PC-3 (cell line): ENCODE measurements around the gene SAP30BP.

Experiments
- EZH2 ChIP-seq: fragments of 300-600 bp; sonication (generic); IDR thresholded peaks from one replicate; pipeline ENCODE4 v1.6.1; 2017; ENCODE audit warnings: antibody characterized with exemption, mild to moderate bottlenecking, low read length; ENCODE audit not compliant: unreplicated experiment
- EZH2phosphoT487 ChIP-seq: fragments of 300-600 bp; sonication (generic); IDR thresholded peaks from 2 replicates; pipeline ENCODE4 v1.6.1; 2018; ENCODE audit warnings: mild to moderate bottlenecking, antibody characterized with exemption, low read length, borderline replicate concordance
- TF ChIP-seq, protein P1 (sequence below): fragments of 300-600 bp; sonication (generic); conservative IDR thresholded peaks from 2 replicates; pipeline ENCODE4 v1.5.1; 2017; ENCODE audit warnings: antibody characterized with exemption, low read depth, mild to moderate bottlenecking, low read length

DNA sequence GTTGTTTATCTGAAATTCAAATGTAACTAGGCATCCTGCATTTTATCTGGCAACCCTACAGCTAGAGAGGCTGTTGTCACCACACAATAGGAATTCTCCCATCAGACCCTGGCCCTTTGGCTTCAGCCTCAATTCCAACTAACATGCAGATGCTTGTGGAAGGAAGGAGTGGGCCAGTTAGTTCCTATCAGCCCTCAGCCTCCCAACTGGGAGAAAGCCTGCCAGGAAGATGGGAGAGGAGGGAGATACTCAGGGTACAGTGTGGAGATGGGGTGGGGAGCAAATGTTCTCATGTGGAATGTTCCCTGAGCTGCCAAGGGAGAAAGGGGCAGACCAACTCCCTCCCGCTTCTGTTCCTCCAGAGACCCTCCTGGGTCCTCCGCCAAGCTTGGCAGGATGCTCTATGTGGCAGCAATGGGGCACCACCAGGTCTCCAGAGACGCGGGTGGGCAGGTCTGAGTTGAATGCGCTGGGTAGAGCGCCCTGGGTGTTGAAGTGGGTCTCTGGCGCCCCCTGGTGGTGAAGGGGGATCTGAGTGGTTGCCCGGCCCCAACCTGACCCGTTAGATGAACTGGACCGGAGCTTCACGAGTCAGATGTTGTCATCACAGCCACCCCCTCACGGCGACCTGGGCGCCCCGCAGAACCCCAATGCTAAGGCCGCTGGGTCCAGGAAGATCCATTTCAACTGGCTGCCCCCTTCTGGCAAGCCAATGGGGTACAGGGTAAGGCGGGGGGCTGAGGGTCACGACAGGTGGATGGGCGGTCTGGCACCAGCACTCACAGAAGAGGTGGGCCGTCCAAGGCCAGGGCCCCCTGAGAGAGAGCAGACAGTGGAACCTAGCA is 82.6 kb downstream of the SAP30BP start:
- TF ChIP-seq, protein P1, sequence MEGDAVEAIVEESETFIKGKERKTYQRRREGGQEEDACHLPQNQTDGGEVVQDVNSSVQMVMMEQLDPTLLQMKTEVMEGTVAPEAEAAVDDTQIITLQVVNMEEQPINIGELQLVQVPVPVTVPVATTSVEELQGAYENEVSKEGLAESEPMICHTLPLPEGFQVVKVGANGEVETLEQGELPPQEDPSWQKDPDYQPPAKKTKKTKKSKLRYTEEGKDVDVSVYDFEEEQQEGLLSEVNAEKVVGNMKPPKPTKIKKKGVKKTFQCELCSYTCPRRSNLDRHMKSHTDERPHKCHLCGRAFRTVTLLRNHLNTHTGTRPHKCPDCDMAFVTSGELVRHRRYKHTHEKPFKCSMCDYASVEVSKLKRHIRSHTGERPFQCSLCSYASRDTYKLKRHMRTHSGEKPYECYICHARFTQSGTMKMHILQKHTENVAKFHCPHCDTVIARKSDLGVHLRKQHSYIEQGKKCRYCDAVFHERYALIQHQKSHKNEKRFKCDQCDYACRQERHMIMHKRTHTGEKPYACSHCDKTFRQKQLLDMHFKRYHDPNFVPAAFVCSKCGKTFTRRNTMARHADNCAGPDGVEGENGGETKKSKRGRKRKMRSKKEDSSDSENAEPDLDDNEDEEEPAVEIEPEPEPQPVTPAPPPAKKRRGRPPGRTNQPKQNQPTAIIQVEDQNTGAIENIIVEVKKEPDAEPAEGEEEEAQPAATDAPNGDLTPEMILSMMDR = peak; percentile 98
- TF ChIP-seq EZH2 = no peak
- no peak for TF ChIP-seq EZH2phosphoT487
